GM19023 (cell line): ENCODE measurements around the gene MYBPC3.

Experiments used
- ATAC-seq: cut with Tn5 transposase; IDR thresholded peaks from one replicate; pipeline ENCODE4 v1.9.1; 2021; ENCODE audit warnings: mild to moderate bottlenecking, moderate library complexity; ENCODE audit not compliant: unreplicated experiment

The MYBPC3 gene

DNA sequence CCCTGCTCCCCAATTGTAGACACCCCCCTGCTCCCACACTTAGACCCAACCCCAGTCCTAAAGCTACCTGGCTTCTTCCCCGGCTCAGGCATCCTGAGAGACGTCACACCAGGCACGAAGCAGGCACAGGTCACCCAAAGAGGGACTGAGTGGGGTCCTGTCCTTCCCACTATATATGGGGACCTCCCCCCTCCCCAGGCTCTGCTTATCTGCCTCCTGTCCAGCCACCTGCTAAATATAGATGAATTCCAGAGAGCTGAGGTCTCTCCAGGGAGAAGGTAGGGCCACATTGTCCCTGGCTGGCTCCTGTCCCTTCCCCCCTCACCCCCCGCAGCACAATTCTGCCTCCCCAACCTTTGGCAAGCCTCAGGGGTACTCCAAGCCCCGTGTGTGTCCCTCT lies at the start of gene MYBPC3:
TSS of gene MYBPC3 (minus strand) at position 147 of the 400 bp plus-strand sequence. CDS start at position 92, 55 bp downstream.
- ATAC-seq, result no peak

DNA sequence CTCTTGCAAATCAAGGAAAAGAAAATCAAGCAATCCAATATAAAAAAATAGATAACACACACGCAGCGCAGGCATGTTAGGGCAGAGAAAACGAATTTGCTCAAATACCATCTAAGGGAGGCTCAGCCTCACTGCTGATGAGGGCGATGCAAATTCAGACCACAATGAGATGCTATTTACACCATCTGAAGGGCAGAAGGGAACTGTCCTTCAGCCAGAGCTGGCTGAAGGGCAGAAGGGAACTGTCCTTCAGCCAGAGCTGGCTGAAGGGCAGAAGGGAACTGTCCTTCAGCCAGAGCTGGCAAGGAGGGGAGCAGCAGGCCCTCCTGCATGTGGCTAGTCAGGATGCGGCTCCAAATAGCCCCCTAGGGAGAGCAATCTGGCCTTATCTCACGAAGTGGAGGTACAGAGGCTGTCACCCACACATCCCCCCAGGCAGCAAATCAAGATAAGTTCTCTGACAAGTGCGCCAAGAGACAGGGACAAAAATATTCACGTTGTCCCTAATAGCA lies 48.3 kb upstream of the MYBPC3 start:
- peak; percentile 56 for ATAC-seq

GRCh38 chr11:47399860-47400767 lies 47.6 kb upstream of the MYBPC3 start:
- peak; percentile 59 for ATAC-seq

DNA sequence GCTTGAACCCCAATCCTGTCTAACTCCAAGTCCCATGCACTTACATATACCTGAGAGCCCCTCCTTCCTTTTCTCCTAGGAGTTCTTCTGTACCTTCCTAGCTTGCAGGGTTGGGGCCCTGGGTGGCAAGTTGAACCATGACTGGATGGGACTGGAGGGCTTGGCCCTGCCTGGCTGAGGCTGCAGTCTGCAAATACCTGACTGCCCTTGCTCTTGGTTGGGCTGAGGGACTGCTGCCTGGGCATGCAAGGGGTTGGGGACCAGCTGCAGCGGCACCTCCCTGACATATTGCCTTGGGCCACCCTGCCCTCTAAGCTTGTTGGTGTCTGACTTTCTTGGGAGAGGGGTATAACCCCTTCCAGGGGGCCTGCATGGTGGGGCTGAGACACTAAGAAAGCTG lies 46.0 kb upstream of the MYBPC3 start:
- no peak for ATAC-seq

DNA sequence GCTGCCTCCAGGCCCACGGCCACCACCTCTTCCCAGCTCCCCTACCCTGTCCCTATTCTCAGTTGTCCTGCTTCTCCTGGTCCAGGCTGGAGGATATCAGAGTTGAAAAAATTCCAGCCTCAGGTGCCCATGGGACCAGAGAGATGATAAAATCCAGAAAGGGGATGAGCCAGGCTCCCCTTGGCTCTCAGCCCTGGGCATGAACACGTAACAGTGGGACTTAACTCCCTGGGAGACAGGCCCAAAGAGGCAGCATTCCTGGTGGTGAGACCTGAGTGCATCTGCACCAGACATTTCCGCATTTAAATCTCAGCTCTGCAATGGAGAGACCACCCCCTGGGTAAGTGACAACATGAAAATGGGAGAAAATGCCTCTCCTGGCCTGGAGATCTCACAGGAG lies 45.5 kb upstream of the MYBPC3 start:
- no peak for ATAC-seq

GRCh38 chr11:47396049-47396320 lies 43.5 kb upstream of the MYBPC3 start:
- no peak for ATAC-seq

DNA sequence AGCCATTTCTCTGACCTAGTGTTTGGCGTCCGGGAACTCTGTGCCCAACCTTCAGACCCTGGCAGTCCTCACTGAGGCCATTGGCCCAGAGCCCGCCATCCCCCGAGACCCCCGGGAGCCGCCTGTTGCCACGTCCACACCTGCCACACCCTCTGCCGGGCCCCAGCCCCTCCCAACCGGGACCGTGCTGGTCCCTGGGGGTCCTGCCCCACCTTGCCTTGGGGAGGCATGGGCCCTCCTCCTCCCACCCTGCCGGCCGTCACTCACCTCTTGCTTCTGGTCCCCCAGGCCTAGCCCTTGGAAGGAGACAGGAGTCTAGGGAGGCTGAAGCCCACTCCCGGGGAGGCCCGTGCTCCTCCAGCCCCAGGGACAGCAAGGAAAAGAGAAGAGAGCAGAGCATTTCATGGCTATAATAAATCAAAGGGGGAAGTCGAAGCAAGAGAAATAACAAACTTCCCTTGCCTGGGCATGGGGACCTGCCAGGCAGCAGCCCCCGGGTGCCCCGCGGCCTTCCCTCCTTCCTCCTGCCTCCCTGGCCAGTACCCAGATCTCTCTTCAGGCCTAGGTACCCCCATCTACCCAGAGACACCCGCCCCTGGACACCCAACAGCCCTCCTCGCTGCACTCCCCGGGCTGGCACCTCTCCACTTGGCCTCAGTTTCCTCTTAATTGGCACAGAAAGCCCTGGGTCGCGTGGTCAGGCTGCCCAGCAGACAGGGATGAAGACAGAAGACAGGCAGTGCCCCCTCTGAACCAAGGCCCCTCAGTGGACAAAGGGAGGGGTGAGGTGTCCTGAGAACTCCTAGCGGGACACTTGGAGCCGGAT lies 42.9 kb upstream of the MYBPC3 start:
- no peak for ATAC-seq

- peak; percentile 56 for ATAC-seq
These were observed 42.1 kb upstream of the MYBPC3 start for GRCh38 chr11:47394322-47395222.

- no peak for ATAC-seq
These were observed 41.5 kb upstream of the MYBPC3 start for GRCh38 chr11:47394050-47394321.

GRCh38 chr11:47393163-47394049 lies 40.9 kb upstream of the MYBPC3 start:
- ATAC-seq, result no peak

- ATAC-seq, result no peak
These were observed 40.2 kb upstream of the MYBPC3 start for GRCh38 chr11:47392546-47393162.

- no peak for ATAC-seq
These were observed 39.4 kb upstream of the MYBPC3 start for GRCh38 chr11:47391711-47392432.

- ATAC-seq, result no peak
These were observed 38.6 kb upstream of the MYBPC3 start for GRCh38 chr11:47391077-47391583.

DNA sequence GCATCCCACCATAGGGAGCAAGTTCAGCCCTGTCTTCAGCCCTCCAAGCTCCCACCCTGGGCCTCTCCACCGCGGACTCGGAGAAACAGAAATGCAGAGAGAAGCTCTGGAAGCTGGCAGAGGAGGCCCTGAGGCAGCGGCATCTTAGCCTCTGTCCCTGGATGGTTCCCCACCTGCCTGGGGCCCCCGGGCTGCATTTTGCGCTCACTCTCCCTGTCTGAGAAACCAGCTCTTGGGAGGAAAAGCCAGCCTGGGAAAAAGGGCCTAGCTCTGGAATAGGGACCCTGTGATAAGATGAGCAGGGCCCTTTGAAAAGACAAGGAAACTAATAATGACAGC lies 37.9 kb upstream of the MYBPC3 start:
- no peak for ATAC-seq

- no peak for ATAC-seq
These were observed 37.3 kb upstream of the MYBPC3 start for GRCh38 chr11:47389577-47390421.

GRCh38 chr11:47388697-47389576 lies 36.4 kb upstream of the MYBPC3 start:
- ATAC-seq, result no peak
